CD4-positive, alpha-beta T cell treated with Interferon alpha-2 for 1 hour (primary cell): ENCODE results near the gene CCPG1.

Experiments used
- DNase-seq, 2 donors: peaks; one replicate each; pipeline ENCODE4 v3.0.0-alpha.2; 2020 to 2022

Gene CCPG1

DNA sequence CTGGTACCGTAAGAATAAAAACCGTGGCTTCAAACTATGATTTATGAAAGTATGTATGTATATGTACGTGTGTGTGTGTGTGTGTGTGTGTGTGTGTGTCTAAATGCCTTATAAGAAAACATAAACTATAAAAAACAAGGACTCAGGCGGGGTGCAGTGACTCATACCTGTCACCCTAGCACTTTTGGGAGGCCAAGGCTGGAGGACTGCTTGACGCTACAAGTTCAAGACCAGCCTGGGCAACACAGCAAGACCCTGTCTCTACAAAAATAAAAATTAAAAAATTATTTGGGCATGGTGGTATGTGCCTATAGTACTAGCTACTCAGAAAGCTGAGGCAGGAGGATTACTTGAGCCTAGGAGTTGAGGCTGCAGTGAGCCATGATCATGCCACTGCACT lies 29.1 kb downstream of the CCPG1 start:
- no peak for DNase-seq

DNA sequence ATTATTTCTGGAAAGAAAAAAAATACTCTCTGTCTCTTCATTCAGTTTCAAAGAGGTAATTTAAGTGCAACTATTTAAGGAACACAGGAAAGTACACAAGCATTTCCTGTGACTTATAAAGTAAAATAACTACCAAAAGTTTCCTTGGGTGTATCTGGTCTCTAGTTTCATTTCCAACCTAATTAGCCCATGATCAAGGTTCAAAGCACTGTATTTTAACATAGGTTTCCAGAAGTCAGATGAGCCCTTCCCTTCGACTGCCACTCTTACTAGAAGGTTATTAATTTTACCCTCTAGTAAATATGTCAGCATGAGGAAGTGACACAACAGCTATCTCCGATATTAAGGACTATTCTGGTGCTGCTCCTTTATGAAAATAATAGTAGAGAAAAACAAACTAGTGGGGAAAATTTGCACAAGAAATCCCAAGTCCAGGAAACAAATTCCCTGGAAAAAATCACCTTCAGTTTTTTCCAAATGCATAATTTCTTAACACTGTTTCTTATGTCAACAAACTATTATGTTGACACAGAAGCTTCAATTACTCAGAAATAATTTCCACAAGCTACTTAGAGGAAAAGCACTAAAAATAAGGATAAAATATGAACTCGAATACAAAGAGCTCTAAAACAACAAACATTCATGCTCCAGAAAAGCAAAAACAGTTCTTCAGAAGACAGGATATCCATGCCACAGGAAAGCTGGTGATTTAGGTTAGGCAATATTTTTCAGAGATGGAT lies 35.3 kb downstream of the CCPG1 start:
- DNase-seq = no peak

DNA sequence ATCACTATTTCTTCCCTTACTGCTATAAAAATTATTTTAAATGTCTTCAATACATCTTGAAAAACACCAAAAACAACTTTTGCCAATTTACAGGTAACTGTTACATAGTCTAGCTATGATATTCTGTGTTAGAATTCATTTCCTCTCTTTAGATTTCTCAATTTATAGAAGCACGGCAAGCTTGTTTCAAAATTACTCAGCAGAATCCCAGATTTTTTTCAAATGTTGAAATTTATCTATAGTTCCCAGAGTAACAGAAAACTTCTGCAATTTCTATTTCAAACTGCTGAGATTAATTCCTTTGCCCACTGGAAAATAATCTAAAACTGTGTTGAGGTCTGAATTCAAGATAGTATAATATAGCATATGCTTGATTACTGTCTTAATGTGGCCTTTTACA lies 41.2 kb downstream of the CCPG1 start:
- DNase-seq = no peak

DNA sequence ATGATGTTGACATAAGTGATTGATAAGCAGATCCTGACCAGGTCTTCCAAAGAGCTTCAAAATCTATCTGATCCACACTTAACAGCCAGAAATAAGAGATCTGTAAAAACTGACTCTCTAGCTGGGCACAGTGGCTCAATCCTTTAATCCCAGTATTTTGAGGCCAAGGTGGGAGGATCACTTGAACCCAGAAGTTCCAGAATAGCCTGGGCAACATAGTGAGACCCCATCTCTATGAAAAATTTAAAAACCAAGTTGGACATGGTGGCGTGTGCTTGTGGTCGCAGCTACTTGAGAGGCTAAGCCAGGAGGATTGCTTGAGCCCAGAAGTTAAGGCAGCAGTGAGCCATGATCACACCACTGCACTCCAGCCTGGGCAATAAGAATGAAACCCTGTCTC lies 45.5 kb downstream of the CCPG1 start:
- DNase-seq = no peak

DNA sequence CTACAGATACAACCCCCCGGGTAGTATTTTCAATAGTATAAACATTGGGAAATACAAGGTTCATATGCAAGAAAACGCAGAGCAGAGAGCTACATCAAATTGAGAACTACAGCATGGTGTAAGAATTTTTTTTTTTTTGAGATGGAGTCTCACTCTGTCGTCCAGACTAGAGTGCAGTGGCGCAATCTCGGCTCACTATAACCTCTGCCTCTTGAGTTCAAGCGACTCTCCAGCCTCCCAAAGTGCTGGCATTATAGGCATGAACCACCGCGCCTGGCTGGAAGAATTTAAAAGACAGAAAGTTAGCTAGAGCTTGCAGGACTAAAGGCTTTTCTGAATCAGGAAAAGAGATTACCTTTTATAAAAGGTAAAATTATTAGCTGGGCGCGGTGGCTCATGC lies 47.1 kb downstream of the CCPG1 start:
- DNase-seq = no peak

DNA sequence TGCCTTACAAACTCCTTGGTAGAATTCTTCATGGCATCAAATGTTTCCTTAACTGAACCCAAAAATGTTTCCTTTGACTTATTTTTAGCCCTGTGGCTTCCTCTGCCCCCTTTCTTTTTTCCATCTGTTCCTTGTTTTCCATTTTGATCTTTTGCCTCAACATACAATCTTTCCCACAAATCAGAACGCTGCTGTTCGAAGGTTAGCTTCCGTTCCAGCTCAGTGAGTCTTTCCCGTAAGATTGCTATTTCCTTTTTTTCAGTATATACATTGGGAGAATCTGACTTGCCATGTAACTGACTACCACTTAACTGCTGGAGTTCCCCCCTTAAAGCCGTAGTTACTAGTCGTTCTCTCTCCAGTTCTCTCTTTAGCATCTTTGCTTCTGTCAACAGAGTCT lies 47.9 kb downstream of the CCPG1 start:
- DNase-seq = no peak

DNA sequence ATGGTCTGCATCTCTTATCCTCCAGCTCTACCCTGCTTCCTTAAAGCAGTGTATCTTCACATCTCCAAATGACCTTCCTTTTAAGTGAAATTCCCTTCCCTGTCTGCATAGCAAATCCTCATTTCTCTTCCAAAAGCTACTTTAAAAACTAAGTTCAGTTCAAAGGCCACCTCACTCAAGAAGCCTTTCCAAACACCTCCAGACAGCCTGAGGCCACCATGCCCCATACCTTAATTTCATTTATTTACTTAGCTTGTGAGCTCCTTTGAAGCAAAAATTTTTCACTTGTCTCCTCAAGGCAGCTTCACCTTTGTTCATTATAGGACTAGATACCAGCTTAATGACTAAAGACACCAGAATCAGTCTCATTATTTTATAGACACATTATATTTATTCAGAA lies 49.7 kb downstream of the CCPG1 start:
- DNase-seq = no peak

DNA sequence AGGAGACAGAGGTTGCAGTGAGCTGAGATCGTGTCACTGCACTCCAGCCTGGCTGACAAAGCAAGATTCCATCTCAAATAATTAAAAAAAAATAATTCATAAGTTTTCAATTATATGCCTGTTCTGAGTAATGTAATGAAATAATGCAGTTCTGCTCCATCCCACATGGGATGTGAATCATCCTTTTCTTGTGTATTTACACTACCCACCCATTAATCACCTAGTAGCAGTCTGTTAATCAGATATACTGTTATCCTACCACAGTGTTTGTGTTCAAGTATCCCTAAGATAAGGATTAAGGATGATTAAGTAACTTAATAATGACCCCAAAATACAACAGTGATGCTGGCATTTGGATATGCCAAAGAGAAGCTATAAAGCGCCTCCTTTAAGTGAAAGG lies 50.4 kb downstream of the CCPG1 start:
- DNase-seq = no peak

DNA sequence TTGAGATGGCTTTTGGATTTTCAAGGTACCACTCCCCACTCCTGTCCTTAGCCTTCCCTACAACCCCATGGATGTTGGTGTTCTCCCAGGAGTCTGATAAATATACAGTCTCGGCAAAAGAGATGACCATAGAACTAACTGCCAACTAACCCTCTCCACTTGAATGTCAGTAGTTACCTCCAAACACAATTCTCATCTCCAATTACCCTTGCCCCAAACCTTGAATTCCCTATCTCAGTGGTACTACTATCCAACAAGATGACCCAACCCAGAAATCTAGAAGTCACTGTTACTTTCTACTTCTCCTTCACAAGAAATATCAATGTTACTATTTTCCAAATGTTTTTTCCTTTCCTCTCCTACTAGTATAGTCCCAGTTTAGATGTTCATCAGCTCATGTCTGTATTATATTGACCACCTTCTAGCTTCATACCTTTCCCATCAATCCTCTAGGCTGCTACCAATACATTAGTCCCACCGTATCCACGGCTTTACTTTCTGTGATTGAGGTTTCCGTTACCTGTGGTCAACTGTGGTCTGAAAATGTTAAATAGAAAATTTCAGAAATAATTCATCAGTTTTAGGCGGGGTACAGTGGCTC lies 51.1 kb downstream of the CCPG1 start:
- no peak for DNase-seq

DNA sequence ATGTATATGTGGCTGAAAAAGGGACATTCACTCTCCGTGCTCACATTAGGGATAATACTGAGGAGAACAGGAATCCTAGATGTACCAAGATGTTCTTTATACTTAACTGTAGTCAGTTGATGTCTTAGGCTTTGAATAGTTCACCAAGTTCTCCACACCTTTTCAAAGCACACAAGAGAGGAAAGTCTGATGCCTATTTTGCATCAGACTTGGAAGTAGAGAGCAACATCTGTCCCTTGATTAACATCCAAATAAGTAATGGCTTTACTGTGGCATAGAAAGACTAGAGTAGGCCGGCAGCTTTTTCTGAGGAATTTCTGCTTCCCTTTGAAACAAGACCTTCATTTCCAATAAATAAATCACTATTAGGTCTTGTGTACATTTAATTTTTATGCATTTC lies 55.1 kb downstream of the CCPG1 start:
- DNase-seq = no peak

DNA sequence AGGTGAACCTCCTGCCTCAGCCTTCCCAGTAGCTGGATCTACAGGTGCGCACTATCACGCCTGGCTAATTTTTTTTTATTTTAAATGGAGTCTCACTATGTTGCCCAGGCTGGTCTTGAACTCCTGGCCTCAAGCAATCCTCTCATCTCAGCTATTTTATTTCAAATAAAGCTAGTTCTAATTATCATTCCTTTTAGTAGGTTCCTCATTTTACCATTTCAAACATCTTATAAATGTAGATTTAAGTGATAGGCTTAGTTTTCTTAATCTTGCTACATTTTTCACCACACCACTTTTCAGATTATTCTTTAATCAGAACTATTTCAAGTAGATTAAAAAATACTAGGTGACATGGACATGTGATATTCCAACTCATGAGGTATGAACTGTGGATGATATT lies 58.9 kb downstream of the CCPG1 start:
- DNase-seq = no peak

DNA sequence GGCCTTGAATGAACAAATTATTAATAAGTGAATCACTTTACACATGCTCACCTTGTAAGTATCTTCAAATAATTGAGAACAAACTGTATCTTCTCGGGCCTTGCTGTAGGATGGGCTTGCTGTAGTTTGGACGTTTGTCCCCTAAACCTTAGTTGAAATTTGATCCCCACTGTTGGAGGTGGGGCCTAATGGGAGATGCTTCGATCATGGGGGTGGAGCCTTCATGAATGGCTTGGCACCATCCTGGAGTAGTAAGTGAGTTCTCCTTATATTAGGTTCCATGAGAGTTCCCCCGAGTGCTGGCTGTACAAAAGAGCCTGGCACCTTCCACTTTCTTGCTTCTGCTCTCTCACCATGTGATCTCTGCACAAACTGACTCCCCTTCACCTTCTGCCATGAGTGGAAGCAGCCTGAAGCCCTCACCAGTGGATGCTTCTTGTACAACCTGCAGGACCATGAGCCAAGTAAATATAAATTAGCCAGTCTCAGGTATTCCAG lies 59.8 kb downstream of the CCPG1 start:
- no peak for DNase-seq

DNA sequence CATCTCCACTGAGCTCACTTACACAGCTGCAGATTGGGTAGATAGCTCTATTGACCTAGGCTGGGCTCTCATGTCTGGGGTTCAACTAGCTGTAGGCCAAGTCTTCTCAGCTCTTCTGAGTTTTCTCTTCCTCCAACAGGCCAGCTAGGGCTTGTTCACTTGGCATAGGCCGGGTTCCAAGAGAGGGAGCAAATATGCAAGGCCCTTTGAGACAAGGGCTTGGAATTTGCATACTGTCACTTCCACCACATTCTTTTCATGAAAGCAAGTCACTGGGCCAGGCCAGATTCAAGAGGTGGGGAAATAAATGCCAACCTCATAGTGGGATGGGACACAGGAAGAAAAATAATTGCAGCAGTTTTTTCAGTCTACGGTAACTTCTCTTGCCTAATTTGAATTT lies 64.0 kb downstream of the CCPG1 start:
- DNase-seq = no peak

DNA sequence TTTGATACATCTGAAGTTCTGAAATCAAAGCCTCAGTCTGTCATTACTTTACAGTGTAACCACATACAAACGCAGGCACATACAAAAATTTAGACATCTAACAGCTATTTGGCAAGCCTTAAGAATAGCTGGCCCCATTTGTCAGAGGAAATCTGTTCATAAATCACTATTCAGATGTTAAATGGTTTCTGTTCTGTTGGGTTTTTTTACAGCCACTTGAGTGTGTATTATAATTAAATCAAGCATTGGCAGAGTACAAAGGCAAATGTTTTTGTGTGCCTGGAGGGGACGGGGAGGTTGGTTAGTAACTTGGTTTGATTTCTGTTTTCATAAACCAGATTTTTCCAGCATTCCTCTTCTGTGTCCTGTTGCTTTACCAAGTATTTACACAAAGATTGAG lies 65.0 kb downstream of the CCPG1 start:
- no peak for DNase-seq

DNA sequence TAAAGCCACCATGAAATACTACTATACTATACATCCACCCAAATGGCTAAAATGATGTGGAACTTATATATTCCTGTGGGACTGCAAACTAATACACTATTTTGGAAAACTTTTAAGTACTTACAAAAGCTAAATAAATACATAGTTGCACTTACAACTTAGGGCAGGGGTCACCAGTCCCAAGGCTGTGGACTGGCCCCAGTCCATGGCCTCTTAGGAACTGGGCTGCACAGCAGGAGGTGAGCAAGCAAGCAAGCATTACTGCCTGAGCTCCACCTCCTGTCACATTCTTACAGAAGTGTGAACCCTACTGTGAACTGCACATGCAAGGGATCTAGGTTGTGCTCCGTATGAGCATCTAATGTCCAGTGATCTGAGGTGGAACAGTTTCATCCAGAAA lies 71.0 kb downstream of the CCPG1 start:
- DNase-seq = no peak

DNA sequence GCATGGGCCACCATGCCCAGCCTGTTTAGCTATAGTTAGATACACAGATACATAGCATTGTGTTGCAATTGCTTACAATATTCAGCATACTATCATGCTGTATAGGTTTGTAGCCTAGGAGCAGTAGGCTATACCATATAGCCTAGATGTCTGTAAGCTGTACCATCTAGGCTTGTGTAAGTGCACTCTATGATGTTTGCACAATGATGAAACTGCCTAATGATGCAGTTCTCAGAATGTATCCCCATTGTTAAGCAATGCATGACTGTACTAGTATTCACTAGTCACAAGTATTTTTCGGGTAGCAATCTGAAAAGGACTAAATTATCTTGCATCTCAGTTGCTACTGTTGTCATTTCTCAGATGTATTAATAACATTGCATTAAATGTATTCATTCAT lies 73.2 kb downstream of the CCPG1 start:
- DNase-seq = no peak

DNA sequence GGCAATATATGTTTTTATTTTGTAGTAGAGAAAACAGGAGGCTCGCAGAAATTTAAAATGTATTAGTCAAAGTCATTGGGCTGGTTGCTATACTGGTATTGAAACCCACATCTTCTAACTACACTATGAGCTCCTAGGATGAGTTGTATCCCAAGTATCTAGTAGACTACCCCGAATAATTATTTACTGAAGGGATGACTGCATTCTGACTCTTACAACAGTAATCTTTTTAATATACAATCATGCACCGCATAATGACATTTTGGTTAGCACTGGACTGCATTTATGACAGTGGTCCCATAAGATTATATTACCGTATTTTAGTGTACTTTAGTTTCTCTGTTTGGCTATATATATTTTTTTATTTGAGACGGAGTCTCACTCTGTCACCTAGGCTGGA lies 73.8 kb downstream of the CCPG1 start:
- no peak for DNase-seq

DNA sequence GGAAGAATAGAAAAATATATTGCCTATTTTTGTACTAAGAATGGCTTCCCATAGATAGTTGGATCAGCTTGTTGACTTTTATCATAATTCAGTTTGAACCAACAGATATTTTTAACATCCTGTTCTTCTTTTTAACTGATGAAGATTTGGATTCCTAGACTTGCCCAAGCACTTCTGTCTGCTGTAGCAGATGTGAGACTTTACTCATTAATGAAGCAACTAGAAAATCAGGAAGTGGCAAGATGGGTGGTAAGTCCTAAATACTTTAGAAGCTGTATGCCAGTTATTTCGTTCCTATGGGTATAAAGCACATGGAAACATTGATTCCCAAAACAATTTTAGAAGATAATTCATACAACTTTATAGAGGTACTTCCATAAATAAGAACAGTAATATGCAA lies 80.8 kb downstream of the CCPG1 start:
- DNase-seq = no peak

DNA sequence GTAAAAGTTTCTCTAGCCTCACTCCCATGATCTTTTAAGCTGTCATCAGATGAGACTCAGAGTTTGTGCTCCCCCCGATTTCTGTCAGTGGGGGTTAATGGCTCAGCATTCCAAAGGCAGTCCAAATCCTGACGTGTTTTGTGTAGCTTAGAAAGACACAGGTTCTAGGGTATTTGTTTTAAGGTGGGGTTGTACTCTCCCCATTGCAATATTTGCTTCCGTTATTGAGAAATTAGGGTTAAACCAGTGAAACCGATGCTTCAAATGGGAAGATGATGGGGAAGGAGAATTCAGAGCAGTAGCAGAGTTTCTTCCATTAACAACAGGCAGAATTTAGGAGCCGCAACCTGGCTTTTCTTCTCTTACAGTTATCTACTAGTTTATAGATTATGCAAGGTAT lies 85.7 kb downstream of the CCPG1 start:
- DNase-seq = no peak

DNA sequence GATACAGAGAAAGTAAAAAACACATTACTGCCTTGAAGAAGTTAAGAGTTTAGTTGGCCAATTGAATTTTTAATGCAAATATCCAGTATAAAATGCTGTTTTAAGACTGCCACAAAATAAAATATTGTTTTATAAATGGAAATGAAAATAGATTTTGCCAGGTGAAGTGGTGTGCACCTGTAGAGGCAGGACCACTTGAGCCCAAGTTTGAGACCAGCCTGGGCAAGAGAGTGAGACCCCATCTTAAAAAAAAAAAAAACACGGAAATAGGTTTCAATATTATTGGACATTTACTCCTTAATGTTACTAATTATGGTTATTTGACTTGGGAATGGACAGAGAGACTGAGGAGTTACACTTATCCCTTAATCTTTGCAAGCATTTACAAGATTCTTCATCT lies 87.2 kb downstream of the CCPG1 start:
- DNase-seq = no peak

DNA sequence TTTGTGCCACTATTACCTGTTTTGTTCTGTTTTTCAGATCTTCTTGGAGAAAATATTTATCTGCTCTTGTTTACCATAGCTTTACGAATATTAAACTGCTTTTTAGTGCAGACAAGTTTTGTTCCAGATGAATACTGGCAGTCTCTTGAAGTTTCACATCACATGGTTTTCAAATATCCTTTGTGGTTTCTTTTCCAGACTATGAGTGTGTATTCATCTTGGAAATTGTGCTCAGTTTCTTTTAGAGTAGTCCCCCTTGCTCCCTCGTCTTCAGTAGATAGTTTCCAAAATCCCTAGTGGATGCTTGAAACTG lies 88.0 kb downstream of the CCPG1 start:
- DNase-seq = no peak

DNA sequence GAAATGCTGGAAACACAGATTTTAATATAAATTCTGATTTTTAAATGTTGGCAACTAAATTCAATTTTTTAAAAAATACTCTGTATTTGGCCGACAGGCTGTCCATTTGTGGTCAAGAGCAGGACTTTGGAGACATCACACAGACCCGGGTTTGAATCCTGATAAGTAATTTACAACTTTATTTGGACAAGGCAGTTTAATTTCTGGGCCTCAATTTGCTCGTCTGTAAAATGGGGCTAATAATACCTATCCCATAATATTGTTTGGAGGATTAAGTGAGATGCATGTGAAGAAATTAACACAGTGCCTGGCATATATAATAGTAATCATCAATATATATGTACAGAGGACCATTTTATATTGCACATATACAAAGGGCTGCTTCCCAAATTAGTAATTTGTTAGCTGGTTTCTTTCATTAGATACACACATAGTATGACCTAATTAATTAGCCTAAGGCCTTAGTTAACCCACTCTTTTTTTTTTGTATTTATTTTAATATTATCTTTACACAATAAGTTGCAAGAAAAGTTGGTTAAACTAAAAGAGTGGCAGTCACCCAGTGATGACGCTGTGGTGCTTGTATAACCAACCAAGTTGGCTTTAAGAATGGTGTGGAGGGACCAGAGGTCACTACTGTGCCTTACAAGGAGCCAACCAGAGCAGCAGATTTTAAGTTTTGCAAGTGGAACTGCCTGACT lies 88.5 kb downstream of the CCPG1 start:
- DNase-seq = peak in 1 of 2 donors; percentile 7

DNA sequence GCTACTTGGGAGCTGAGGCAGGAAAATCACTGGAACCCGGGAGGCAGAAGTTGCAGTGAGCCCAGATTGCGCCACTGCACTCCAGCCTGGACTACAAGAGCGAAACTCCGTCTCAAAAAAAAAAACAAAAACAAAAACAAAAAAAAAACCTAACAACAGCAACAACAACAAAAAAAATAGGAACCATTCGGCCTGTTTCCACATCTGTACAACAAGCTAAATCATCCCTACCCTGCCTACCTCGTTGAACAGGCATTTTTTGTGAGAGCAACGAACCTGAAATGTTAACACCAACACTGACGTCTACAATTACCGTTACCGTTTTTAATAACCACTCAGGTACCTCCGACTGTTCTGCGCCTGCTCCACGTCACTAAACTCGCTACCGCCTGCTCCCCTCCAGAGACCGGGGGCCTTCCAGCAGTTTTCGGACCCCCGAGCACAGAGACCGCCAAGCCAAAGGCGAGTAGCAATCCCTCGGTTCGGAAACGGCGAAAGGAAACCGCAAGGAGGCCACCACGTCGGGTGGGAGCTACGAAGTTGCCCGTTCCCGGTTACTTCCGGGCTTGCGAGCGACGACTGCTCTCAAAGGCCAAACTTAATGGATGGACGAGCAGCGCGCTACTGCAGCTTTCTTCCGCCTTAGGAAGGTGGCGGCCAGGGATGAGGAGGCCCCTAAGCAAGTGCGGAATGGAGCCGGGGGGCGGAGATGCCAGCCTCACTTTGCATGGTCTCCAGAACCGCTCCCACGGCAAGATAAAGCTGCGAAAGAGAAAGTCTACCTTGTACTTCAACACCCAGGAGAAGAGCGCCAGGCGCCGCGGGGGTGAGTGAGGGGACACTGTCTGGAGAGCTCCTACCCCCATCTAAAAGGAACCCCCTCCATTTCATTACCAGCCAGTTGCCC lies 89.3 kb downstream of the CCPG1 start, which contains the start of the genes PIGB and PIGBOS1:
Gene PIGB (plus strand): TSS at position 635 of the 907 bp plus-strand sequence. CDS start 29 bp downstream, at position 664.
Gene PIGBOS1 (minus strand): TSS at position 536 of the 907 bp plus-strand sequence. CDS start 1,331 bp downstream, outside the sequence.
- DNase-seq = peak; percentile 80 to 87
